ENCODE data around the gene FBXO4. TPM values are rescaled to one million over a fixed set of nuclear protein-coding genes. Genes with fewer than 3 reads are reported as not detected.

Gene FBXO4
- total and polyA plus RNA-seq, 2 donors (not counting 1 experiment from before 2014, with no cell fraction given) = 7.6 to 17.9 TPM

DNA sequence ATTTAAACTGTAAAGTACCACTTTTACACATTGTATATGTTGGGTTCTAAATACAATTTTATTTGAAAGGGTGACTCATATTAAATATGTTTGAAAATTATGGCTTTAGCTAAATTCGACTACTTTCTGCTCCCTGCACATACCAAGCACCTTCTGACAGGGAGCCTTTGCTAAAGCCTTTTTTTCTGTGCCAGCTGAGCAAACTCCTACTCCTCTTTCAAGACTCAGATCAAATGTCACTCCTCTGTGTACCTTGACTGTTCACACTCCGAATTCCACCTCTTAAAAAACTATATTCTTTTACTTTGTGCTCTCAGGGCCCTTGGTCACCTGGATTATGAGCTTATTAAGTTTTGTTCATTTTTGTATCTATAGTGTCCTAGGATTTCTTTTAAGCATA lies 48.4 kb upstream of the FBXO4 start:
- no peak overlapping the region for H3K4me3 ChIP-seq (ENCODE audit: control extremely low read depth in 1 of 5, extremely low read depth in 1 of 5, insufficient read depth in 1 of 5, low read depth in 2 of 5, low read length in 4 of 5)

DNA sequence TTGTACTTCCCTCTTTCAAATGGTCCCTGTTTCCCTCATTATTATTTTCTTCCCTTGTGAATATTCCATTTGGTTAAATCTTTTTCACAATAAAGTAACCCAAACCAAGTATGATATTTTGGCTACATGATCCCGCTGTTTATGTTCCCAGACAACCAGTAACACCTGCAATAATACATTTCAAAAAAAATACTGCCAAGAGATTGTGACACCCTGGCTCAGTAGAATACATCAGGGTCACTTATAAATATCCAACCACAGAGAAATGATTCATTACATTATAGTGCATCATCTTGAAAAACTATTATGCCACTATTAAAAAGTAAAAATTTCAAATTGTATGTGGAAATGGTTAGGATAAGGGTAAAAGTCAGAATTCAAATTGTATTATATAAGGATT lies 47.7 kb upstream of the FBXO4 start:
- whole genome bisulfite sequencing (ENCODE audit: insufficient coverage) = 100% methylated on average over 1 of the region's 1 CpG

More for the DNA sequence above, 48.4 kb upstream of the FBXO4 start:
- Histone ChIP-seq H3K27me3 (replicated peaks in 1 of 4; ENCODE audit: control extremely low read depth in 1 of 4, control insufficient read depth in 3 of 4, insufficient read depth in 4 of 4, low read length in 3 of 4) (peaks cover 0 to 8% (median 1%) of the 10 kb centered on the region in 4 experiments), H3K27ac (ENCODE audit: low read length in 2 of 2) (no peak overlapping the region), H4K20me1 (ENCODE audit: control insufficient read depth, insufficient read depth, low read length, poor library complexity, severe bottlenecking) (no peaks in the 10 kb centered on the region), H3K36me3 (replicated peaks in 1 of 2; ENCODE audit: control extremely low read depth in 1 of 2, control insufficient read depth in 1 of 2, extremely low read depth in 1 of 2, insufficient read depth in 2 of 2, low read length in 1 of 2) (no peaks in the 10 kb centered on the region), H3K79me2 (ENCODE audit: control insufficient read depth, insufficient read depth, low read length) (no peaks in the 10 kb centered on the region), H3K4me1 (ENCODE audit: control insufficient read depth in 2 of 2, insufficient read depth in 2 of 2, low read length in 2 of 2) (no peaks in the 10 kb centered on the region), H3K9me3 (ENCODE audit: control extremely low read depth in 1 of 3, control insufficient read depth in 2 of 3, insufficient read depth in 1 of 3, low read length in 2 of 3) (no peaks in the 10 kb centered on the region), H2AFZ (ENCODE audit: insufficient read depth, low read depth, low read length, poor library complexity, severe bottlenecking) (no peak overlapping the region), H3K9ac (ENCODE audit: low read length) (no peak overlapping the region), H3K4me2 (replicated peaks; ENCODE audit: low read depth, low read length, poor library complexity, severe bottlenecking) (no peak overlapping the region)
- Mint-ChIP-seq H3K4me3 (no peak overlapping the region), H3K4me1 (no peaks in the 10 kb centered on the region), H3K9me3 (ENCODE audit: insufficient read depth) (no peaks in the 10 kb centered on the region), H3K27ac (no peak overlapping the region), H3K27me3 (peaks cover 33% of the 10 kb centered on the region)
- DNase-seq = no peak
- CTCF ChIA-PET = interaction anchor here (1.1 kb wide), 1 partner anchor 180 kb away, joined by 3 read pairs; no protein-coding TSS in a partner anchor
- POLR2A ChIA-PET = no interaction called here
- WGBS (ENCODE audit: insufficient coverage) = no CpG with 5 or more reads among the region's 2 CpGs
- intact Hi-C loops (cut with micrococcal nuclease) = loop anchor here (10.0 kb wide), 1 partner anchor 1248 kb away; the partner anchor contains the start of gene ZNF131
- ATAC-seq (ENCODE audit: low read depth) = no peak
- TF ChIP-seq, protein P1, sequence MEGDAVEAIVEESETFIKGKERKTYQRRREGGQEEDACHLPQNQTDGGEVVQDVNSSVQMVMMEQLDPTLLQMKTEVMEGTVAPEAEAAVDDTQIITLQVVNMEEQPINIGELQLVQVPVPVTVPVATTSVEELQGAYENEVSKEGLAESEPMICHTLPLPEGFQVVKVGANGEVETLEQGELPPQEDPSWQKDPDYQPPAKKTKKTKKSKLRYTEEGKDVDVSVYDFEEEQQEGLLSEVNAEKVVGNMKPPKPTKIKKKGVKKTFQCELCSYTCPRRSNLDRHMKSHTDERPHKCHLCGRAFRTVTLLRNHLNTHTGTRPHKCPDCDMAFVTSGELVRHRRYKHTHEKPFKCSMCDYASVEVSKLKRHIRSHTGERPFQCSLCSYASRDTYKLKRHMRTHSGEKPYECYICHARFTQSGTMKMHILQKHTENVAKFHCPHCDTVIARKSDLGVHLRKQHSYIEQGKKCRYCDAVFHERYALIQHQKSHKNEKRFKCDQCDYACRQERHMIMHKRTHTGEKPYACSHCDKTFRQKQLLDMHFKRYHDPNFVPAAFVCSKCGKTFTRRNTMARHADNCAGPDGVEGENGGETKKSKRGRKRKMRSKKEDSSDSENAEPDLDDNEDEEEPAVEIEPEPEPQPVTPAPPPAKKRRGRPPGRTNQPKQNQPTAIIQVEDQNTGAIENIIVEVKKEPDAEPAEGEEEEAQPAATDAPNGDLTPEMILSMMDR (IDR thresholded peaks at IDR 0.05) = no peak
- TF ChIP-seq EZH2 (IDR thresholded peaks at IDR 0.05; ENCODE audit: borderline replicate concordance, insufficient read depth, low read depth, low read length, poor library complexity, severe bottlenecking) = no peak

More for the DNA sequence above, 47.7 kb upstream of the FBXO4 start:
- Histone ChIP-seq H3K4me2 (replicated peaks; ENCODE audit: low read depth, low read length, poor library complexity, severe bottlenecking) (no peak overlapping the region), H3K9me3 (ENCODE audit: control extremely low read depth in 1 of 3, control insufficient read depth in 2 of 3, insufficient read depth in 1 of 3, low read length in 2 of 3) (no peaks in the 10 kb centered on the region), H4K20me1 (ENCODE audit: control insufficient read depth, insufficient read depth, low read length, poor library complexity, severe bottlenecking) (no peaks in the 10 kb centered on the region), H3K79me2 (ENCODE audit: control insufficient read depth, insufficient read depth, low read length) (no peaks in the 10 kb centered on the region), H3K4me3 (ENCODE audit: control extremely low read depth in 1 of 5, extremely low read depth in 1 of 5, insufficient read depth in 1 of 5, low read depth in 2 of 5, low read length in 4 of 5) (no peak overlapping the region), H3K4me1 (ENCODE audit: control insufficient read depth in 2 of 2, insufficient read depth in 2 of 2, low read length in 2 of 2) (no peaks in the 10 kb centered on the region), H3K27ac (ENCODE audit: low read length in 2 of 2) (no peak overlapping the region), H3K27me3 (replicated peaks in 1 of 4; ENCODE audit: control extremely low read depth in 1 of 4, control insufficient read depth in 3 of 4, insufficient read depth in 4 of 4, low read length in 3 of 4) (peaks cover 0 to 8% (median 1%) of the 10 kb centered on the region in 4 experiments), H2AFZ (ENCODE audit: insufficient read depth, low read depth, low read length, poor library complexity, severe bottlenecking) (no peak overlapping the region), H3K9ac (ENCODE audit: low read length) (no peak overlapping the region), H3K36me3 (replicated peaks in 1 of 2; ENCODE audit: control extremely low read depth in 1 of 2, control insufficient read depth in 1 of 2, extremely low read depth in 1 of 2, insufficient read depth in 2 of 2, low read length in 1 of 2) (no peaks in the 10 kb centered on the region)
- Mint-ChIP-seq H3K27me3 (peaks cover 33% of the 10 kb centered on the region), H3K9me3 (ENCODE audit: insufficient read depth) (no peaks in the 10 kb centered on the region), H3K27ac (no peak overlapping the region), H3K4me3 (no peak overlapping the region), H3K4me1 (no peaks in the 10 kb centered on the region)
- intact Hi-C loops (cut with micrococcal nuclease) = loop anchor here (10.0 kb wide), 1 partner anchor 1247 kb away; the partner anchor contains the start of gene ZNF131
- ATAC-seq (ENCODE audit: low read depth) (no peak), DNase-seq (no peak)
- TF ChIP-seq EZH2 (IDR thresholded peaks at IDR 0.05; ENCODE audit: borderline replicate concordance, insufficient read depth, low read depth, low read length, poor library complexity, severe bottlenecking) = no peak
- TF ChIP-seq, protein P1 (IDR thresholded peaks at IDR 0.05) = no peak
- ChIA-PET CTCF (interaction anchor here (1.1 kb wide), 1 partner anchor 179 kb away, joined by 3 read pairs; no protein-coding TSS in a partner anchor), POLR2A (no interaction called here)
